NCI-H1417 treated with DMSO at 0.1 percent for 48 hours (cell line): ENCODE data around the gene ARID1B.

Experiments used
- DNase-seq: peaks from one replicate; lab custom pipeline; 2025; lab: John Stamatoyannopoulos, UW

Gene ARID1B

GRCh38 chr6:156852858-156853216 lies 75.7 kb downstream of the ARID1B start:
- DNase-seq: no peak

GRCh38 chr6:156853733-156854132 lies 76.6 kb downstream of the ARID1B start:
- no peak for DNase-seq

GRCh38 chr6:156854466-156855161 lies 77.4 kb downstream of the ARID1B start:
- no peak for DNase-seq

- DNase-seq: no peak
Measured at GRCh38 chr6:156857573-156857972, 80.4 kb downstream of the ARID1B start.

- no peak for DNase-seq
Measured at GRCh38 chr6:156859686-156860085, 82.5 kb downstream of the ARID1B start.

- DNase-seq: no peak
Measured at GRCh38 chr6:156862711-156863110, 85.5 kb downstream of the ARID1B start.

- DNase-seq: no peak
Measured at GRCh38 chr6:156863504-156863903, 86.3 kb downstream of the ARID1B start.

GRCh38 chr6:156864557-156864956 lies 87.4 kb downstream of the ARID1B start:
- no peak for DNase-seq

- DNase-seq: no peak
Measured at GRCh38 chr6:156865019-156865629, 87.9 kb downstream of the ARID1B start.

- no peak for DNase-seq
Measured at GRCh38 chr6:156866220-156867015, 89.2 kb downstream of the ARID1B start.

- DNase-seq: no peak
Measured at GRCh38 chr6:156867121-156867520, 89.9 kb downstream of the ARID1B start.

GRCh38 chr6:156868385-156868784 lies 91.2 kb downstream of the ARID1B start:
- no peak for DNase-seq

- no peak for DNase-seq
Measured at GRCh38 chr6:156869980-156870398, 92.8 kb downstream of the ARID1B start.

- DNase-seq: no peak
Measured at GRCh38 chr6:156870924-156871539, 93.9 kb downstream of the ARID1B start.

GRCh38 chr6:156872903-156873302 lies 95.7 kb downstream of the ARID1B start:
- DNase-seq: no peak

- no peak for DNase-seq
Measured at GRCh38 chr6:156873654-156874380, 96.6 kb downstream of the ARID1B start.

- no peak for DNase-seq
Measured at GRCh38 chr6:156875062-156875461, 97.9 kb downstream of the ARID1B start.

GRCh38 chr6:156876302-156876701 lies 99.1 kb downstream of the ARID1B start:
- DNase-seq: no peak

- no peak for DNase-seq
Measured at GRCh38 chr6:156877126-156877863, 100.1 kb downstream of the ARID1B start.

GRCh38 chr6:156878681-156879080 lies 101.5 kb downstream of the ARID1B start:
- DNase-seq: no peak

- DNase-seq: no peak
Measured at GRCh38 chr6:156879186-156879585, 102.0 kb downstream of the ARID1B start.
